Fibroblast of skin of back (primary cell): ENCODE data around the gene CFH. TPM values are rescaled to one million over a fixed set of nuclear protein-coding genes. Genes with fewer than 3 reads are reported as not detected.
A peak's percentile ranks its signal among the peaks of the same experiment; 100 is the strongest.
"Not testable (repeated sequence)": the region's sequence is repeated elsewhere in the genome, so short reads cannot be mapped to it uniquely, and the experiment has no call there.

Experiments
- DNase-seq: peaks from one replicate; pipeline ENCODE4 v3.0.0-alpha.2; 2013
- polyA plus RNA-seq, 2 experiments: library from polyadenylated mRNA; unstranded; fragments of 120-200 nt; gene quantifications; one replicate each; pipeline ENCODE4 v1.2.1, GENCODE V29; 2013; ENCODE audit not compliant: insufficient read length in 2 of 2

CFH gene
- 6.6 TPM for polyA plus RNA-seq (2013, experiment 1 of 2; ENCODE audit: insufficient read length)
- 7.1 TPM for polyA plus RNA-seq (2013, experiment 2 of 2; ENCODE audit: insufficient read length)

DNA sequence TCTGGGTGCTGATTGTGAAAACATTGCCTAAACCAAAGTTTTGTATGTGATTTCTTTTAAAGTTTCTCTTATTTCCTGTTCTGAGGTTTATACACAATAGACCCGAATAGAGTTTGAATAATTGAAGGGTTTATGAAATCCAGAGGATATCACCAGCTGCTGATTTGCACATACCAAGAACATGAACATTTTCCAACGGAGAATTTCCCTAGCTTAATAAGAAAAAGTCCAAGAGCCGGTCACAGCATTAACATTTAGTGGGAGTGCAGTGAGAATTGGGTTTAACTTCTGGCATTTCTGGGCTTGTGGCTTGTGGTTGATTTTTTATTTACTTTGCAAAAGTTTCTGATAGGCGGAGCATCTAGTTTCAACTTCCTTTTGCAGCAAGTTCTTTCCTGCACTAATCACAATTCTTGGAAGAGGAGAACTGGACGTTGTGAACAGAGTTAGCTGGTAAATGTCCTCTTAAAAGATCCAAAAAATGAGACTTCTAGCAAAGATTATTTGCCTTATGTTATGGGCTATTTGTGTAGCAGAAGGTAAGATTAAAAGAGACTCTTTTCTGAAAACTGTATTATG, at the start of gene CFH:
CFH (plus strand) TSS at position 407 of the 579 bp plus-strand sequence; CDS start at position 482, 75 bp downstream.
- peak; percentile 88 for DNase-seq

- no peak for DNase-seq
Measured at GRCh38 chr1:196603651-196604050, 48.2 kb upstream of the CFH start.

DNA sequence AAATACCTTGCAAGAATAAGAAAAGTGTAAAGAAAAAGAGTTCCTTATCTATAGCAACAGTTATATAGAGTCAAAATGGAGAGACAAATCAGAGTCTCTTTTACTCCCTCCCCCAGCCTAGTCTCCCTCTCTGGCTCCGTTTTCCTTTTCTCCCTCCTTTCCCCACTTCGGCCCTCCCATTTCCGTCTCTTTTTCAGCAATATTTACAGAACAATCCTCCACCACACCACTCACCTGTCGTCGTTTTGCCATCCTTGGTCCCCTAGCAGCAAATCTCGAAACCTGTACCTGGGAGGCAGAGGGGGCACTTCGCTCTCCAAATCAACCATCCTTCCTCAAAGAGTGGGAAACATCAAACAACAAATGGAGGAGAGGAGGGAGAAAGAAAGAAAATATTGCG, 43.9 kb upstream of the CFH start:
- DNase-seq, result peak; percentile 2

- DNase-seq, result peak; percentile 57
Measured at GRCh38 chr1:196608390-196609369, 43.2 kb upstream of the CFH start, which contains the start of gene KCNT2. Gene KCNT2 (minus strand): TSS chr1:196608440. CDS start chr1:196608309, 131 bp downstream.

GRCh38 chr1:196609370-196609737, 42.5 kb upstream of the CFH start:
- no peak for DNase-seq

- no peak for DNase-seq
Measured at GRCh38 chr1:196611873-196612272, 40.0 kb upstream of the CFH start.

DNA sequence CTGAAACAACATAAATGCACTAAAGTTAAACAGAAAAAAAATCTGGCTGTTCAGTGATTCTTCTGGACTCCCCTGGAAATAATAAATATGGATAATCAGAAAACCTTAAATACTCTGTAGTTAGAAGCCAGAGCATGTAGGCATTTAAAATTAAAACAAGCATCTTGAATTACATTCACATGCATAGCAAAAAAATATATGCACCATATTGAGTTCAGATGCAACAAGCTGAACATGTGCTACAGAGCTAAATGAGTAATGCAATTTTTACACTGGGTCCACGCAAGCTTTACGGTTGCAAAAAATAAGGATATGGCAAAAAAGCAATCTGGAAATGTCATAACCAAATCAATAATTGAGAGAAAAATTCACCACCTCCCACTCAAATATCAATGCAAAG, 32.1 kb upstream of the CFH start:
- no peak for DNase-seq

GRCh38 chr1:196623079-196623478, 28.8 kb upstream of the CFH start:
- DNase-seq, result no peak

DNA sequence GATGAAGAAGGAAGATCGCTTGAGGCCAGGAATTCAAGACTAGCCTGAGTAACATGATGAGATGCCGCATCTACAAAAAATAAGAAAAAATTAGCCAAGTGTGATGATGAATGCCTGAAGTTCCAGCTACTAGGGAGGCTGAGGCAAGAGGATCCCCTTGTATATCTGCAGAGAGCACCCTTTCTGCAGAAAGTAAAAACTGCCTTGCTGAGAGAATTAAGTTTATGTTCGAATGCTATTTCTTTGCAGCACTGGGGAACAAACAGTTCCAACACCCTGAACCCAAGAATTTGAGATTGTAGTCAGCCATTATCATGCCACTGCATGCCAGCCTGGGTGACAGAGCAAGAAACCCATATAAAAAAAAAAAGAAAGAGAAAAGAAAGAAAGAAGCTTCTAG, 23.0 kb upstream of the CFH start:
- DNase-seq, result no peak

GRCh38 chr1:196637606-196638005, 14.2 kb upstream of the CFH start:
- no peak for DNase-seq

DNA sequence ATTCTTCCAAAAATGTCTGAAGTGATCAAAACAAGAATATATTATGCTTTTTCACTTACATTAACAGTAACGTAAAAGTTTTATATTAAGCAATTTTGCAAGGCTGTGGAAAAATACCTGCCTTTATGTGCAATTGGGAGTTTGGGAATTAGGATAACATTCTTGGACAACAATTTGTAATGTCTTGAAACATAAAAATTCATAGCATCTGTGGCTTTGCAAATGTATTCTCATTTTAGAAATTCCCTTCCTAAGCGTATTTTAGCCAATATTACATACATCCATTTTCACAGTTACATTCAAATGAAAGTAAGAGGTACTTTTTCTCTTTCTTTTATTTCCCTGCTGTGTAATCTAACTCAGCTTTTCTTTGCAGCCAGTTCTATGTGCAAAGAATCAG, 13.4 kb upstream of the CFH start:
- no peak for DNase-seq

- DNase-seq, result not testable (repeated sequence)
Measured at GRCh38 chr1:196639291-196639690, 12.6 kb upstream of the CFH start.

DNA sequence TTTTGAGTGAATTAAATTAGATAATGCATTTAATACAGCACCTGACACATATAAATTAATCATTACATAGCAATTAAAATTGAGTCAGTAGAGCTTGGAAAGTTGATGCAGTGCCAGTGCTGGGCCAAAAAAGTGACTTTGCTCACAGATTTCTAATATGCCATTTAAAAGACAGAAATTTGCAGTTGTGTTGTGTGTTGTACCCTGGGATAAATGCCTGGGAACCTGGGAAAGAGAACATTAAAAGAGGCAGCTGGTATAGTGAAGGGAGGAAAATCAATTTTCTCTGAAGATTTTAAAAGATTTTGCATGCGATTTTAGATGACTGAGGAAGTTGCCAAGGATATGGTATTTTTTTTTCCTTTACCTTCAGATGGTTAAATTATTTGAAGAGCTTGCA, 10.9 kb upstream of the CFH start:
- no peak for DNase-seq

DNA sequence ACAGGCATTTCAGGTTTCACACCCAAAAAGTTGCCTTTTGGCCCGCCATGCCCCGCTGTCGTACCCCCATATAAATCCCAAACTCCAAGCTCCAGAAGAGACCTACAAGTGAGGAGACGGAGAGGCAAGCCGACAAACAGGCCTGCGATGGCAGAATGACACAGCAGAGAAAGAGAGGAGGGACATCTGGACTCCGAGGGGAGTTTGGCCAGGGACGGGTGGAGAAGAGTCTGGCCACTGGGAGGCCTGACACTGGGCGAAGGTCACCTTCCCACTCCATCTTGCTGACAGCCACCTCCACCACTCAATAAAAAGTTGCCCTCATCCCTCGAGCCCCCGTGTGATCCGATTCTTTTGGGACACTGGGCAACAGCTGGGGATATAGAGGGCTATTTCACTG, 1.9 kb upstream of the CFH start:
- no peak for DNase-seq

GRCh38 chr1:196650403-196650802, 1.4 kb upstream of the CFH start:
- DNase-seq, result no peak

GRCh38 chr1:196651079-196651478, 764 bp upstream of the CFH start:
- DNase-seq, result no peak

GRCh38 chr1:196654271-196654670, 2.4 kb downstream of the CFH start:
- DNase-seq, result no peak

DNA sequence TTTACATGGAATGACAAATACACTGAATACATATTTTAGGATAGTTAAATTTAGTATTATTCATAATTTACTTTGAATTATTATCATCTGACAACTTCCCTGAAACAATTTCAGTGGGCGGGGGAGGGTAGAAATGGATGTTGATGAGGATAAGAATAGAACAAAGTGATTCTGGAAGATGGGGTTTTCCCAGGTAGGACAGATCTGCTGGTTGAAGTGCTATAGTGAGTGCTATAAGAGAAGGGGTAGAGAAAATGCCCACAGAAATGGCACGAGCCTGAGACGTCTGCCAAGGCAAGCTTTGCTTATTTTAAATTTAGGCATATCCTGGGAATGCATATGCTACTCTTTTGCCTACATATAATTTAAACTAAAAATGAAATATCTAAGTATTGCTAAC, 3.2 kb downstream of the CFH start:
- DNase-seq, result no peak

DNA sequence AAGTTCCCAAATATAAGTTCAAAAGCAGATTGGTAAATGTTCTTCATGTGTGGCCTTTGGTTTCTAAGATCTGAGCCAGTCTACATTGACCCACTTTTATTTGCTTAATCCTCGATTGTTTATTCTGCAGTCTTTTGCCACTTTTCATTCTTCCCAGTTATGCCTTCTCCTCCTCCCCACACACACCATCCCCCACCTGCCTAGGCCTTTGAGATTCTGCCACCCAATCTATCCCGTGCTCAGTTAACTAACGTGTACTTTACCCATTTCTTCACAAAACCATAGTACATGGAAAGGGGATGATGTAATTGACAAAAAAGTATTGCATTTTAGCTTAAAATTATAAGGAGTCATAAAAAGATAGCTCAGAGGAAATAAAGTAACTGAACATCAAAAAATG, 3.7 kb downstream of the CFH start:
- no peak for DNase-seq

- no peak for DNase-seq
Measured at GRCh38 chr1:196659471-196659870, 7.6 kb downstream of the CFH start.

GRCh38 chr1:196660272-196660671, 8.4 kb downstream of the CFH start:
- DNase-seq, result no peak

GRCh38 chr1:196660852-196661251, 9.0 kb downstream of the CFH start:
- DNase-seq, result peak; percentile 25

GRCh38 chr1:196661345-196661744, 9.5 kb downstream of the CFH start:
- no peak for DNase-seq

DNA sequence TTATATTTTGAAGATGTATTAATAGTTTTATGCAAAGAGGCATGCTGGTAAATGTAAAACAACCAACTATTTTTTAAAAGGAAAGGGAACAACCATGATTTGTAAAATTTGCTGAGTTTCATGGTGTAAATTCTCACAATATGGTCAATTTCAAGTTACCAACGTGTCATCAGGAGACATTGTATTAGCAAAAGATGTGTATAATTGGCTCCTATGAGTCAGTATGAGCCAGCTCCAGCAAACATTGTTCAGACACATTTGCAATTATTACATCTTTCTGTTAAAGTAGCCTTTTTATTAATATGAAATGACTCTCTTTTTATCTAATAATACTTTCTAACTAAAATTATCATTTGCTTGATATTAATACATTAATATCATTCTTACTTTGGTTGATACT, 15.3 kb downstream of the CFH start:
- DNase-seq, result no peak
